Measurements from ENCODE around the gene TMEM128. TPM values are rescaled to one million over a fixed set of nuclear protein-coding genes. Genes with fewer than 3 reads are reported as not detected.
"Not testable (repeated sequence)": the region's sequence is repeated elsewhere in the genome, so short reads cannot be mapped to it uniquely, and the experiment has no call there.

Gene TMEM128
- total and polyA plus RNA-seq, 2 of the 13 experiments (the other 11 are each of a cell fraction or from before 2014, with no cell fraction given) = 19.4 to 27.9 TPM

DNA sequence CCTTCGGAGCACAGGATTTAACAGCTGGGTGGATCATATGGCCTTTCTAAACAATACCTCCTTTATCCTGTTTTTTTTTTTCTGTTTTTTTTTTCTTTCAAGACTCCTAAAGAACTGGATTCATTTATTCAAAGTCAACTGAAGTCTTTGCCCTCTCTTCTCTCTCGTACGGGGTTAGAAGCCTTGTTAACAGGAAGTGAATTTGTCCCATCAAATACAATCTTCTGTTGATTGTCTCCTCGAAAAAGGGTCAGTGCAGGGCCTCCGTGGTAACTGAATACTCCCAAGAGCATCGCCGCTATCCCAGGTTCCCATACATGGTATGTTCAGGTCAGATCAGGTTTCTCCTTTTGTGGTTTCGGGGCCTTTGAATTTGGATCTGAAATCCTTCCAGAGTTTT, 1.8 kb upstream of the TMEM128 start (continued):
- TF ChIP-seq FOXA3 (CRISPR knock-in tag; IDR thresholded peaks at IDR 0.05) = no peak
- no peak for TF ChIP-seq KLF15 (CRISPR knock-in tag; IDR thresholded peaks at IDR 0.05; ENCODE audit: borderline replicate concordance)
- no peak for TF ChIP-seq ZNF17 (CRISPR knock-in tag; IDR thresholded peaks at IDR 0.05)
- no peak for TF ChIP-seq GTF2F1 (IDR thresholded peaks at IDR 0.05; ENCODE audit: low read length)

DNA sequence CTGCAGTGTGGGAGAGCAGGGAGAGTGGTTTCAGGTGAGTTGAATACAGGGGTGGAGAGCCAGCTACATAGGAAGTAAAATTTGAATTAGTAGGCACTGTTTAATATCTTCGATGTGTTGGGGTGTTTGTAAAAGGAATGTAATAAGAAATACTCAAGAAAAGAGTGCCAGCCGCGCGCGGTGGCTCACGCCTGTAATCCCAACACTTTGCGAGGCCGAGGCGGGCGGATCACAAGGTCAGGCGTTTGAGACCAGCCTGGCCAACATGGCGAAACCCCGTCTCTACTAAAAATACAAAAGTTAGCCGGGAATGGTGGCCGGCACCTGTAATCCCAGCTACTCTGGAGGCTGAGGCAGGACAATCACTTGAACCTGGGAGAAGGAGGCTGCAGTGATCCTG, 1.3 kb upstream of the TMEM128 start:
- POLR2A ChIA-PET = interaction anchor here (2.2 to 3.7 kb wide), 3 partner anchors 10 to 81 kb away, joined by 5 to 63 read pairs (median 6); no protein-coding TSS in a partner anchor
- H3K27me3 ChIP-seq (ENCODE audit: control insufficient read depth in 1 of 2, insufficient read depth in 2 of 2, low read length in 2 of 2); H3K9me3 ChIP-seq (ENCODE audit: low read length); DNase-seq (ENCODE audit: low spot score); H2AFZ ChIP-seq (ENCODE audit: low read length); in situ Hi-C loops (cut with HindIII; ENCODE audit: extremely low pct_ligation_motif_present, low pct_unique_long_range_greater_than_20kb); H4K20me1 ChIP-seq (ENCODE audit: insufficient read depth, low read length); BruUV-seq (replicated peaks); ATAC-seq; FAIRE-seq: not testable (repeated sequence)
- TF ChIP-seq, protein P1, sequence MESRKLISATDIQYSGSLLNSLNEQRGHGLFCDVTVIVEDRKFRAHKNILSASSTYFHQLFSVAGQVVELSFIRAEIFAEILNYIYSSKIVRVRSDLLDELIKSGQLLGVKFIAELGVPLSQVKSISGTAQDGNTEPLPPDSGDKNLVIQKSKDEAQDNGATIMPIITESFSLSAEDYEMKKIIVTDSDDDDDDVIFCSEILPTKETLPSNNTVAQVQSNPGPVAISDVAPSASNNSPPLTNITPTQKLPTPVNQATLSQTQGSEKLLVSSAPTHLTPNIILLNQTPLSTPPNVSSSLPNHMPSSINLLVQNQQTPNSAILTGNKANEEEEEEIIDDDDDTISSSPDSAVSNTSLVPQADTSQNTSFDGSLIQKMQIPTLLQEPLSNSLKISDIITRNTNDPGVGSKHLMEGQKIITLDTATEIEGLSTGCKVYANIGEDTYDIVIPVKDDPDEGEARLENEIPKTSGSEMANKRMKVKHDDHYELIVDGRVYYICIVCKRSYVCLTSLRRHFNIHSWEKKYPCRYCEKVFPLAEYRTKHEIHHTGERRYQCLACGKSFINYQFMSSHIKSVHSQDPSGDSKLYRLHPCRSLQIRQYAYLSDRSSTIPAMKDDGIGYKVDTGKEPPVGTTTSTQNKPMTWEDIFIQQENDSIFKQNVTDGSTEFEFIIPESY (CRISPR knock-in tag; IDR thresholded peaks at IDR 0.05) = peak; percentile 83; the same call in 1 of the 2 replicates
- CTCF ChIA-PET (ENCODE audit: low intra/inter-chr PET ratio, low total read pairs) = interaction anchor here (1.7 kb wide), 1 partner anchor 86 kb away, joined by 6 read pairs; no protein-coding TSS in a partner anchor
- Histone ChIP-seq H3K9ac (ENCODE audit: insufficient read depth, low read depth, low read length) (peak overlapping the region; percentile 87), H3K4me1 (ENCODE audit: insufficient read depth, low read length) (peaks cover 38% of the 10 kb centered on the region), H3K4me2 (ENCODE audit: low read depth, low read length) (peak overlapping the region; percentile 98), H3K36me3 (replicated peaks in 1 of 2; ENCODE audit: control insufficient read depth in 1 of 2, insufficient read depth in 2 of 2, low read length in 2 of 2) (peaks cover 4 to 11% of the 10 kb centered on the region in 2 experiments), H3K27ac (ENCODE audit: extremely low read length, insufficient read depth, low read length) (peak overlapping the region; percentile 92), H3K4me3 (replicated peaks in 1 of 3; ENCODE audit: insufficient read depth in 1 of 3, low read depth in 2 of 3, low read length in 3 of 3) (peak overlapping the region; percentile 78 to 93 (median 86); a peak in 5 of 6 replicates), H3K79me2 (ENCODE audit: insufficient read depth, low read length) (peaks cover 11% of the 10 kb centered on the region)
- intact Hi-C loops (cut with micrococcal nuclease; ENCODE audit: unreplicated experiment) = loop anchor here (2.0 kb wide), 1 partner anchor 41 kb away; the partner anchor contains the start of genes LYAR and ZBTB49
- WGBS (ENCODE audit: low lambda C conversion rate) = 93% methylated on average over 15 of the region's 15 CpGs

All from HepG2 (cell line).